GM10248 (cell line): Measurements from ENCODE around the gene MLIP.

ENCODE experiments used
- CTCF ChIA-PET: fragments of 300-600 bp; sonication (Branson Sonifier 250); formaldehyde crosslinking; extraction: SDS; loops from one replicate; lab custom pipeline; 2021; ENCODE audit warnings: antibody characterized with exemption; lab: Yijun Ruan, JAX
- POLR2A ChIA-PET: fragments of 350-650 bp; sonication (Branson Sonifier 250); formaldehyde crosslinking; extraction: SDS; loops from one replicate; lab custom pipeline; 2020; ENCODE audit warnings: antibody characterized with exemption; lab: Yijun Ruan, JAX
- DNase-seq: peaks from one replicate; pipeline ENCODE4 v3.0.0; 2012; ENCODE audit errors: extremely low spot score
- TF ChIP-seq, protein P1 (sequence below): IDR thresholded peaks from 2 replicates; pipeline ENCODE4 v1.5.1; 2012; ENCODE audit warnings: mild to moderate bottlenecking, low read depth; ENCODE audit errors: extremely low read depth, missing control alignments, control extremely low read depth

MLIP gene

GRCh38 chr6:54125493-54125892, 14.2 kb downstream of the MLIP start:
- TF ChIP-seq, protein P1, sequence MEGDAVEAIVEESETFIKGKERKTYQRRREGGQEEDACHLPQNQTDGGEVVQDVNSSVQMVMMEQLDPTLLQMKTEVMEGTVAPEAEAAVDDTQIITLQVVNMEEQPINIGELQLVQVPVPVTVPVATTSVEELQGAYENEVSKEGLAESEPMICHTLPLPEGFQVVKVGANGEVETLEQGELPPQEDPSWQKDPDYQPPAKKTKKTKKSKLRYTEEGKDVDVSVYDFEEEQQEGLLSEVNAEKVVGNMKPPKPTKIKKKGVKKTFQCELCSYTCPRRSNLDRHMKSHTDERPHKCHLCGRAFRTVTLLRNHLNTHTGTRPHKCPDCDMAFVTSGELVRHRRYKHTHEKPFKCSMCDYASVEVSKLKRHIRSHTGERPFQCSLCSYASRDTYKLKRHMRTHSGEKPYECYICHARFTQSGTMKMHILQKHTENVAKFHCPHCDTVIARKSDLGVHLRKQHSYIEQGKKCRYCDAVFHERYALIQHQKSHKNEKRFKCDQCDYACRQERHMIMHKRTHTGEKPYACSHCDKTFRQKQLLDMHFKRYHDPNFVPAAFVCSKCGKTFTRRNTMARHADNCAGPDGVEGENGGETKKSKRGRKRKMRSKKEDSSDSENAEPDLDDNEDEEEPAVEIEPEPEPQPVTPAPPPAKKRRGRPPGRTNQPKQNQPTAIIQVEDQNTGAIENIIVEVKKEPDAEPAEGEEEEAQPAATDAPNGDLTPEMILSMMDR, result no peak
- POLR2A ChIA-PET, result no interaction called here
- DNase-seq, result no peak
- CTCF ChIA-PET, result no interaction called here

DNA sequence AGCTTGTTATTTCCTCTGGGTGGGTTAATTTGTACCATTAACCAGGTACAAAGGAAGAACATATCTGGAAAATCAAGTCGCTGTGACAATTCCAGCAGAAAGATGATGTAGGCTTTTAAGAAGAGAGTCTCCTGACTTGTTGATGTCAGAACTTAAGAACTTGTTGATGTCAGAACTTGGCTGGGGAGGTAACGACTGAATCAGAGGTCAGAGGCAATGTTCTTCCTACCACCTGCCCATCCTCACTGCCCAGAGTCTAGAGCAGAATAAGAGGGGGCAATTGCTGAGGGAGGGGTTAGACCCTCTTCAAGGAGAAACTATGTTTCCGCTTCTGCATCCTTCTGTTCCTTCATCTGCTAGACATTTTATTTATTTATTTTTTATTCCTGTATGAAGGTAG, 18.9 kb downstream of the MLIP start:
- no peak for DNase-seq
- CTCF ChIA-PET, result interaction anchor here (1.7 kb wide), 1 partner anchor 18 kb away, joined by 5 read pairs; no protein-coding TSS in a partner anchor
- TF ChIP-seq, protein P1, result no peak
- POLR2A ChIA-PET, result no interaction called here

- no peak for DNase-seq
- TF ChIP-seq, protein P1, result no peak
- POLR2A ChIA-PET, result no interaction called here
- CTCF ChIA-PET, result interaction anchor here (1.5 kb wide), 1 partner anchor 9 kb away, joined by 3 read pairs; no protein-coding TSS in a partner anchor
Observed at GRCh38 chr6:54132587-54132986, 21.3 kb downstream of the MLIP start.

GRCh38 chr6:54133186-54133585, 21.9 kb downstream of the MLIP start:
- CTCF ChIA-PET, result interaction anchor here (1.5 kb wide), 1 partner anchor 8 kb away, joined by 3 read pairs; no protein-coding TSS in a partner anchor
- TF ChIP-seq, protein P1, result no peak

DNA sequence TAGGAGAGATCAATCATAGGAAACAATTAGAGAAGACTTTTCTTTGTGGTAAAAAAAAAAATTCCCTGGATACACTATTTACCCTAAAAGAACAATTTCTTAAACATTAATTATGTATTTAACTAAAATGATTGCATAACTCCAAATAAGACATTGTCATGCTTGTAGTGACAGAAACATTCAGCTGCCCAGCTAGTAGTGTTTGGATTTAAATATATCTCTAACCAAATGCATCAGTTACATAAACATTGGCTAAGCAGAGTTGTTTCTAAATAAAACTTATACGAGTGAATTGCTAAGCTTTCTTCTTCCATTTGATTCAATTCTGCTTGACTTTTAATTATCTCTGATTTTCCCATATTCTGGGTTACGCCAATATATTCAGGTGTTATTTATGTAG, 23.7 kb downstream of the MLIP start:
- TF ChIP-seq, protein P1, result no peak
- ChIA-PET POLR2A (no interaction called here), CTCF (no interaction called here)
- no peak for DNase-seq

More at GRCh38 chr6:54133186-54133585, 21.9 kb downstream of the MLIP start:
- POLR2A ChIA-PET, result no interaction called here
- DNase-seq, result no peak

DNA sequence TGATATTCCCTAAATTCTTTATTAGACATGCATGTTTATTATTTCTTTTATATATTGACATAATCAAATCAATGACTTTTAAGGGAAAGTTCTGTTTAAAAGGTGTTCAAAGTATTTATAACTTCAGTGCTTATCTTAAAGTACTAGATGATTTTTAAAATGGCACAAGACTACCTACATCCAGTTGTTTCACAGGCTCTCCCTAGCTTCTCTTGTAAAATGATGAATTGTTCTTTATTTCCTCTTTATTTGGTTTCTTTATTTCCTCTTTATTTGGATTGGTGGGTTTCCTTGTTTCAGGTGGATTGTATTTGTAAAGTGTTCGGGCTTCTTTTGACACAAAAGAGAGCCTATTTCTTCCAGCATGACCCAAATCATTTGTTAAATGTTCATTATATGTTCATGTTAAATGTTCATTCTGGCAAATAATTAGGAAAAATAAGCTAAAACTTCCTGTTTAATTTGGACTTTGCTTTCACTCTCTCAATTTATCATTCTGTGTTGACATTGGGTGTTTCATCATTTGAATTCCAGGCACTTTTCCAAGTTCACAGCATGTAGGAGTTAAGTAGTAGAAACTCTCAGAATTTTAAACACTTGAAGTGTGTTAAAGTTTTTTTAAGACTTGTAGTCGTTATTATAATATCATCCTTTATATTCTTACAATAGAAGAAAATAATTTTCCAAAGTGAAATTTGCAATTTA, 24.6 kb downstream of the MLIP start:
- no peak for DNase-seq
- ChIA-PET POLR2A (no interaction called here), CTCF (interaction anchor here (0.8 kb wide), 1 partner anchor 1203 kb away, joined by 3 read pairs; no protein-coding TSS in a partner anchor)

More for the DNA sequence above, 24.6 kb downstream of the MLIP start:
- TF ChIP-seq, protein P1, result no peak
